Islet precursor cell (in vitro differentiated cells): ENCODE results near the gene YIPF3.
A peak's percentile ranks its signal among the peaks of the same experiment; 100 is the strongest.
"Not testable (repeated sequence)": the region's sequence is repeated elsewhere in the genome, so short reads cannot be mapped to it uniquely, and the experiment has no call there.

Experiments
- DNase-seq: peaks from one replicate; pipeline ENCODE4 v3.0.0-alpha.2; 2018

Gene YIPF3

DNA sequence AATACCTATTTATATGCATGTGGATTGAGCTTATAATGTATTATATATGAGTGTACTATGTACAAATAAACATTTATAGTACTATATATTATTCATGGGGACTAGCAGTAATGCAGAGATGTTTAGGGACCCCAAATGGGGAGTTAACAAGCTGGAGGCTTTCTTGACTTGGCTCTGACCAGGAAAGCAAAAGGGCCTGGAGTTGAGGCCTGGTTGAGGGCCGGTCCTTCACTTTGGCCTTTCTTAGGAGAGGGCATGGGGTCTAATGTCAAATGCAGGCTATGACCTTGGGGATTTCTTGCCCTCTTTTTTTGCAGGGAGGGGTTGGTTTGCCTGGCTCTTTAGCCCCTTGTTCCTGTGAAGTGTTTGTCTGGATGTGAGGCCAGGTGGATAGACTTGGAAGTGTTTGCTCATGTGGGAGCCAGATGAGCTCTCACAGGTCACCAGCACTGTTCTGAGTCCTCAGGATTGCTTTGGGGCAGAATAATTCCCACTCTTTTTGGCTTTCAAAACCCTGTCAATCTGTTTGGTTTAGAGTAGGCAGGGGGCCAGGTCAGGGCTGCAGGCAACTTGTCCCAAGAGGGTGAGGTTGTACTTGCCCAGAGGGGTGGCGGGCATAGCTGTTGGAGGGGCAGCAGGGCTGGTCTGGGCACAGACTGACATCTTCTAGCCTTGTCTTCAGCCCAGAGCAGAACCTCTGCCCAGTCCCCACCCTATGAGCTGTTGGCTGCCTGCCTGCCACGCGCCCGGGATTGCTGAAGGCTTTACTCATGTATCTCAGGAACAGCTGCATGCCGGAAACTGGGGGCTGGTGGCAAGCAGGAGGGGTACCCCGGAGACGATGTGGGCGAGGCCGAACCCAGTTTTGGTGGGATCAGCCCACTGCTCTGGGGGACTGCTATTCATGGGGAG is 24.7 kb downstream of the YIPF3 start:
- no peak for DNase-seq

DNA sequence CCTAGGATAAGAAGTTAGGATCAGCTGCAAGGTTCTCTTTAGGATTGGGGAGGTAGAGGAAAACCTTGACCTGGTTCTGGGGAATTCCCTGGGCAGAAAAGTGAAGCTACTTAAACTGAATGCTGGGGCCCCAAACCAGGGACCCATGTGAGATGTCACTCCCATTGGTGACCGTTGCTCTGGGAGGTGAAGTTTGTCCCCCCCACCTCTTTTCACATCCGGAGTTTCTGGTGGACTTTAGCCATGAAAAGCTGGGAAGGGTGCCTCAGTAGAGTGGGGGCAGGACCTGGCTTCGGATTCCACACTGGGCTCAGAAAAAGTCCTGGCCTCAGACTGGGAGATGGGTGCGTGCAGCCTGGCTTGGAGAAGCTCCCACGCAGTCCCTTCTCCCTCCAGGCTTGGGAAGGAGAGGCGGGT is 26.2 kb downstream of the YIPF3 start:
- DNase-seq = no peak

DNA sequence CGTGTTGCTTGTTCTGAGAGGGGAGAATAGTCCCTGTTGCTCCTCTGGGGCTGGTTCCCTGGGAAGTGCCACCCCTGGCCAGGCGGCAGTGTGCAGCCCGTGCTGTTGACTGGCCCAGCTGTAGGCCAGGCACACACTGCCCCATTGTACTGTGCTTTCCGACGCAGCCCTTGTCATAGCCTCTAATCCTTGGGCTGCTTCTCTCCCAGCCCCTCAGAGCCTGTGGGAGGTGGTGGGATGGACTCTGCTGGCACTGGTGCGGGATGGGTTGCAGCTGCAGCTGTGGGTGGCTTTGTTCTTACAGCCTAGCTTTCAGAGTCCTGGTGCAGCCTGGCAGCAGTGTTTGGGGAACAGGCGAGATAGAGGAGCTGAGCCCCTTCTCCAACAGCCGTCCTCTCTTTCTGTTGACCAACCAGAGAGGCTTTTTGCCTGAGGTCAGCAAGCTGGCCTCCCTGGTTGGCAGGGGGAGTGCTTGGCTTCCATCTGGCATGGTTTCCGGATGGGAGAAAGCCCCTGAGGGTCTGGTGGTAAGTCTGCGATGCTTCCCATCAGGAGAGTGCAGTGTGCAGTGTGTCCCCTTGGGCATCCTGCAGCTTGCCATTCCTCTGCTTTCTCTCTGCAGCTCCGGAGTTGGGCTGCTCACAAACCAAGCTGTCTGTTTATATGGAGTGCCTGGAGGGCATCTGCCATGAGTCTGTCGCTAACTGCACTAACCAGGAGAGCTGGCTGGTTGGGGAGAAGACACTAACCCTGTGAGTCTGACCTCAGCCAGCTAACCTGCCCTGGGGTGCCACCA is 27.3 kb downstream of the YIPF3 start:
- peak; percentile 80 for DNase-seq

DNA sequence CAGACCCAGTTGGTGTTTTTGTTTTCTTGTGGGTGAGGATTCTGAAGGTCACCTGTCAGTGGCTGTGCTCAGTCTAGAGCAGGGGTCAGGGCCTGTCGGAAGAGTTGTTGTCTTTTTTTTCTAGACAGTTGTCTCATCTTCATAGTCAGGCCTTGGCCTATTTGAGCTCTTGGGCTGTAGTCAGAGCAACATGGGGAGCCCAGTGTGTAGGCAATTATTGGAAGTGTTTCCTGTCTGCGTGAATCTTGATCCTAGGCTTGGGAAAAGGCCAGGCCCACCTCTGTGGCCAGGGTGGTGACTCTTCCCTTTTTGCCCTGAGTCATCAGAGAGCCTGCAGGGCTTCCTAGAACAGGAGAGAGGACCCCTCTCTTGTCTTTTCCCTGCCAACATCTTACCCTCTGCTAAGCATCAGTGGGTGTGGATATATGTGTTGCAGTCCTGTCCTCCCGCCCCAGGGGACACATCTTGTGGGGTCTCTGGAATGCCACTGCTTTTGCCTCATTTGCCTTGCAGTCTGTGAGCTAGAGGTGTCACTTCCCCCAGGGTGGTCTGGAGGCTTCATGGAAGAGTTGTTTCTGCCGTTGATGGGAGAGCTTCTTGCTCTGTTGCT is 28.0 kb downstream of the YIPF3 start:
- peak; percentile 79 for DNase-seq

DNA sequence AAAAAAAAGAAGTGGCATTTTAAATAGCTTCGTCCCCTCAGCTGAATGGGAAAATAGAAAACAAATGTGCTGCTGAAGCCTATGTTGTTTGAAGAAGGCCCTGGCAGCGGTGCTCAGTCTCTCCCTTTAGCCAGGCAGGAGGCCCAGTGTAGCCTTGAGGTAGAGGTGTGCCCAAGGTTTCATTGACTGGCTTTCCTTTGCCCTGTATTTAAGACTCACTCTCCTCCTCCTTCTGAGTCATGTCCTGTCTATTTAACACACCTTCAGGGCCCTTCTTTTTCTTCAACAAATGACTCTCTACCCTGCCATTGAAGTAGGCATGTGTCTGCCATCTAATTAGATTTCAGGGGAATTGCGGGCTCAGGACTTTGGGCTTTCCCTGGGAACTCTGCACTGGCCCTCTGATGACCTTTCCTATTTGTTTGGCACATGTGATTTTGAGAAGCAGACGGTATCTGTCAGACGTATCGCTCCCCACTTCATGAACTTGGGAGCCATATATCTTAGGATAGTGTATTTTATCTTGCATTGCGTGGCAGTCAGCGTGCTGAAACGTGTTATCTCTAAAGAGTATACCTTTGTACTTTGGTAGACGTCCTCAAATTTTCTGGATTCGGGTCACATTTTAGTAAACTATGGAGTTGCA is 35.0 kb downstream of the YIPF3 start:
- DNase-seq = no peak

DNA sequence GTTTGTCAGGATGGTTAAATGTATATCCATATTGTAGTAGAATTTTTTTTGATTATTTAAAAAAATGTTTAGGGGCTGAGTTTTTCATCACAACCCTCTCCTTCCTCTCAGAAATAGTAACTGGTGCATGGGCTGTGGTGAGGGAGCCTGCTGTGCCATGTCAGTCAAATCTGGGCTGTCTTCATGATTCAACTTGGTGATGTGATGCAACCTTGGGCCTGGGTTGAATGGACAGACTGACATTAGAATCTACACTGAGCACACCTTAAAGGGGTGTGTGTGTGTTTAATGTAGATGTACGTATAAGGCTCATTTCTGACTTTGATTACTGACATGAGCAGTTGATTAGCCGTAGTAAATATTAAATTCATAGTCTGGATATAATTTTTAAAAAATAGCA is 35.7 kb downstream of the YIPF3 start:
- no peak for DNase-seq

DNA sequence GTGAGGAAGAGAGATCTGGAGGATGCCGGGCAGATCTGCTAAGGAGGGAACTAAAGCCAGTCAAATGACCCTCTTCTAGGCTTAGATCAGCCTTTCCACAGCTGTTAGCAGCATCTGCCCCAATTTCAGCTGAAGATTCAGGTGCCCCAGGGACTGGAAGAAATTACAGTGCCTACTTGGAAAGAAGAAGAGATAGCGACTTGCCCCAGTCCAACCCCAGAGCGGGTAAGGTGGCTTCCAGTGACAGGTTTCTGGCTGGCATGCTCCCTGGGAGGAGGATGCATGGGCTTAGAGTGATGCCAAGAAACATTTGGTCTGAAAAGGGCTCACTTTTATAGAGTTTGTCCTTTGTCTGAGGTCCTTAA is 38.7 kb downstream of the YIPF3 start:
- DNase-seq = no peak

DNA sequence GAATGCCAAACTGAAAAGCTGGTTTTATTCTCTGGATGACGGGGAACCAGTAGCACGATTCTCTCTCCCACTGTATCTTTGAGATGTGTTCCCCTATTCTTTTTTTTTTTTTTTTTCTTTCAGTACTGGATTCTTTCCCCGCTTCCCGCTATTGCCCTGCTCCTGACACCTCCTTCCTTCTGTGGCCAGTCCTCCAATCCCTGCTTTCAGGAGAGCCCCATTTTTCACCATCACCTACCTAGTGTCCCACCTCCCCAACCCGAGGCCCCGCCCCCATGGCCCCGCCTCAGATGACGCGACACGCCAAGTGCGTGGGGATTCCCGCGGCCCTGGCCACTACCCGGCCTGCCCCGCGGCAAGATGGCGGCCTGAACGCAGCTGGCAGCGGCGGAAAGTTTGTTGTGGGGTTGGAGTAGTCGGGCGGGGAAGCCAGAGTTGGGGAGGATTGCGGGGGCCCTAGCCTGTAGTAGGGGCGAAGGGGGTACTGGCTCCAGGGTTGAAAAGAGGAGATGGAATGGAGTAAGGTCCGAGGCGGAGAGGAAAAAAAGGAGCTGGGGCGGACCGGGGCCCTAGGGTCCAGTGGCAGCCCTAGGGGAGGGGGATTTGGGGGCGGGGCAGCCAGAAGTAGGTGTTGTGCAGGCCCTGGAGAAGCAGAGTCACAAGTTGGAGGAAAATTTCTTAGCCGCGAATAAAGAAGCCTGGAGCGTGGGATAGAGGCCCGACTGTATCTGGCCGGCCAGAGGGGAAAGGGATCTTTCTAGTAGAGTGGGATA is 39.3 kb downstream of the YIPF3 start, which contains the start of gene TJAP1:
TSS of gene TJAP1 (plus strand) at position 336 of the 773 bp plus-strand sequence. CDS start 21,432 bp downstream, outside the sequence.
- peak; percentile 95 for DNase-seq

DNA sequence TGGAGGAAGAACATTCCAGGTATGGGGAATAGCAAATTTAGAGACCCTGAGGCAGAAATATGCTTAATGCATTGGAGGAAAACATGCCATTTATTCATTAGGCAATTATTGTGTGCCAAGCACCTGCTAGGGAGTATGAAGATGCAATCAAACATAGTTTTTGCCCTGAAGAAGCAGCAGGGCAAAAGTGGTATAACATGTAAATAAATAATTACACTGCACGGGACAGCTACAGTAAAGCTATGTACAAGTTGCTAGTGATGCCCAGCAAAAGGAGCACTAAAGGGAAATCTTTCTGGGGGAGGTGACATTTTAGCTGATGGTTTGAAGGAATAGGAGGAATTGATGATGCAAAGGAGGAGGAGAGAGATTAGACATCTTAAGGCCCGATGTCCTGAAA is 40.0 kb downstream of the YIPF3 start:
- no peak for DNase-seq

DNA sequence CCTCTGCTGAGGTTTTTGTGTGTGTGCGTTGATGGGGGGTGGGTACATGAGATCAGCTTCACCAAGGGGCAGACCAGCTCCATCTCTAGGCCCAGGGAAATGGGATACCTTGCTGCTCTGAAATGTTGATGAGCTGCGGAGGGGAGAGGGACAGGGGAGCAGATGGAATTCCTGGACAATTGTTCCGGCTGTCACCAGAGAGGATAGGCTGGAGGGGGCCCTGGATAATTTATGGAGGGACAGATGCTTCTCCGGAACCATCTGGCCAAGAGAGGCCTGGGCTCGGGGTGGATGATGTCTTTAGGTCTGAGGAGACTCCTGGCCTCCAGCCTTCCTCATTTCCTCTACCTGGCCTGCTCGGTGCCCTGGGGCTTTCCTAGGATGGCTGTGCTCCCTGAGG is 41.2 kb downstream of the YIPF3 start:
- no peak for DNase-seq

DNA sequence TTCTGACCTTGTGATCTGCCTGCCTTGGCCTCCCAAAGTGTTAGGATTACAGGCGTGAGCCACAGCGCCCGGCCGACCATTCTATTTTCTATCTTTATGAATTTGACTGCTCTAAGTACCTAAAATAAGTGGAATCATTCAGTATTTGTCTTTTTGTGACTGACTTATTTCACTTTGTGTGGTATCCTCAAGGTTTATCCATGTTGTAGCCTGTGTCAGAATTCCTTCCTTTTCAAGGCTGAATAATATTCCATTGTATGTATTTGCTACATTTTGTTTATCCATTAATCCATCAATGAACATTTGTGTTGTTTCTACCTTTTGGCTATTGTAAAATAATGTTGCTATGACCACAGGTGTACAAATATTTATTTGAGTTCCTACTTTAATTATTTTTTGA is 44.2 kb downstream of the YIPF3 start:
- no peak for DNase-seq

DNA sequence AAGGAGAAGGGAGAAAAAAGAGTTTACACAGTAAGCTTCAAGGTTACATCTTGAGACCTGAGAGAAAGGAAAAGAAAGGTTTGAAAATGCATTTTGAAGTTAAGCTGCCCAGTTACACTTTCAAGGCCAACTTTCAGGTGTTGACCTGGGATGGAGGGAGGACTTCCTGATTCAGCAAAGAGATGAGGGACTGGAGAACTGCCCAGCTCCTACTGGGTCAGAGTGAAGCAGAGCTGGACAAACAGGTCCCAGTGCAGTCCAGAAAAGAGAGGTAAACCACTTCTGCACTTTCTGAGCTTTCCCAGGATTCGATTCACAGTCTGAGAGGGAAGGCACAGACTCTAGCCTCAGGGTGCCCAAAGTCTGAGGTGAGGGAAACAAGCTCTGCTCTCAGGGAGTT is 45.3 kb downstream of the YIPF3 start:
- DNase-seq = no peak

DNA sequence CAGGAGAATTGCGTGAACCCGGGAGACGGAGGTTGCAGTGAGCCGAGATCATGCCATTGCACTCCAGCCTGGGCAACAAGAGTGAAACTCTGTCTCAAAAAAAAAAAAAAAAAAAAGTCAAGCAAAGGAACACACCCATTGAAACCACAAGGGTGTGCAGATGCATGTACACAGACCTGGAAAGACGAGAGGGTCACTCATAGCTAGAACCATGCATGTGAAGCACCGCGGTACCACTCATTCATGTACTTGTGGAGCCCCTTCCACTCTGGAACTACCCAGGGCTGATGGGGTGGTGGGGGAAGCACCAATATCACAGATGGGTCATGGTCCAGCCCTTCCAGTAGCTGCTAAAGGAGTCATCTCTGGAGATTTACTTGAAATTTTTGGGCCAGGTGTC is 46.8 kb downstream of the YIPF3 start:
- no peak for DNase-seq

DNA sequence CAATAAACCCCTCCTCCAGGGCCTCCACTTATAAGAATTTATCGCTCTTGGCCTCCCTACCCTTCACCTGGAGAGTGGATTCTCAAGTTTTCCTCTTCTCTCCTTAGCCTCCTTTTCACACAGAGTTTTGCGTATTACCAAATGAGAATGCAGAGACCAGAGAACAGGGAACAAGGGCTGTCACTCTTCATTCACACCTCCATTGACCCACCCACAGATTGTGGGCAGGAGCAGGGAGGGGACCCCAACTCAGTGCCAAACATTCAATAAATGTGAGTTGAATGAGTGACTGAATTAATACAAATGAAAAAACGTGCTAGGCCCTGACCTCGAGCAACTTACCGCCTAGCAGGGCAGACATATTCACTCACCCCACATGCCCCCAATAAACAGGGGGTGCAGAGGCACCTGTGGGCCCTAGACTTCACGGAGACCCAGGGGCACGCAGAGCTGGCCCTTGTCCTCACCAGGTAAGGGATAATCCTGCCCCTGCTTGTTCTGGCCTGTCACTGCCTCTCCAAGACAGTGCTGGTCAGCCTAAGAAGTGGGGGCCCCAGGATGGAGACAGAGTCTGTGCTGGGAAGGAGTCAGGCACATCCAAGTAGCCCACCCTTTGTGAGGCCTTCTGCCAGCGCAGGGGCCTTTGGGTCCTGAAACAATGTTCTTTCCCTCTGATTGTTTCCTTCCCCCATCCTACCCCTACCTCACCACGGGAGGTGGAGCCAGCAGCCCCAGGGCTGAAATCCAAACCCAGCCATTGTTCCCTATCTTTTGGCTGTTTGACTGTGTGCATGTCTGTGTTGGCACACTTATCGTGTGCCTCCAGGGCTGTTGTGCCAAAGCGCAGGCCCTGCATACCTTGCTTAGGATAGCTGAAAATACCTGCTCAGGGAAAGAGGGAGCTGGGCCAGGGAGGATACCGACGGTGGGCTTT is 47.7 kb downstream of the YIPF3 start:
- no peak for DNase-seq

DNA sequence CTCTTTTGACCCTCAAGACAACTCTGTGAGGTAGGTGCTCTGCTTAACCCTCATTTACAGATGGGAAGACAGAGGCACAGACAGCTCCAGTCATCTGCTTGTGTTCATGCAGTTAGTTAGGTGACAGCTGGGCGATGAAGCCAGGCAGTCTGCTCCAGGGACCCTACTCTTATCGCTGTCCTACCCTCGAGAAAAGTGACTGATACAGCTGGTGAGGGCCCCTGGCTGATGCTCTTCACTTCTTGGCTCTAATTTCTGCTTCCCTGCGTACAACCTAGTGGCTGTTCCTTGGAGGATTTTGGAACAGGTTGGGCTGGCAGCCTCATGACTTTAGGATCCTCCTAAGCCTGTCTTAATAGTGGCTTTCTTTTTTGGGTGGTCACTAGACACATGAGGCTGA is 48.5 kb downstream of the YIPF3 start:
- no peak for DNase-seq

DNA sequence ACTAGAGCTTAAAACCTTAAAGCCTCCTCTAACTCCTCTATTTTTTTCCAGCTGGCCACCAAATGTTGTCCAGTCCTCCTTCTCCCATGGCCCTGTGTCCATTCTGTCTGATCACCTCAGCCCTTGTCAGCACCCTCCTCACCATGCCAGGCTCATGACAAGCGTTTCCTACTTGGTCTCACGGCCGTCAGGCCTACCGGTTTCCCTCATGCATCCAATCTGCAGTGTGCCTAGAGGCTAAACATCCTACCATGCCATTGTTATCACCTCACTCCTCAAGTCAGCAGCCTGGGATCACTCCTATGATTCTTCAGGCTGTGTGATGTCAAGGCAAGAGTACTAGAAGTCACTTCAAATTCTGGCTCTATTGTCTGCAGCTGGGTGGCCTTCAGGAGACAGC is 49.0 kb downstream of the YIPF3 start:
- no peak for DNase-seq

DNA sequence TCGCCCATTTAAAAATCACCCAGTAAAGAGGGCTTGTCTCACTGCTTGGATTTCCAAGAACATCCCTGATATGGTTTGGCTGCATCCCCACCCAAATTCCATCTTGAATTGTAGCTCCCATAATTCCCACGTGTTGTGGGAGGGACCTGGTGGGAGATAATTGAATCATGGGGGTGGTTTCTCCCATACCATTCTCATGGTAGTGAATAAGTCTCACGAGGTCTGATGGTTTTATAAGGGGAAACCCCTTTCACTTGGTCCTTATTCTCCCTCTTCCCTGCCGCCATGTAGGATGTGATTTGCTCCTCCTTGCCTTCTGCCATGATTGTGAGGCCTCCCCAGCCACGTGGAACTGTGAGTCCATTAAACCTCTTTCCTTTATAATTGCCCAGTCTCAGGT is 49.5 kb downstream of the YIPF3 start:
- not testable (repeated sequence) for DNase-seq

DNA sequence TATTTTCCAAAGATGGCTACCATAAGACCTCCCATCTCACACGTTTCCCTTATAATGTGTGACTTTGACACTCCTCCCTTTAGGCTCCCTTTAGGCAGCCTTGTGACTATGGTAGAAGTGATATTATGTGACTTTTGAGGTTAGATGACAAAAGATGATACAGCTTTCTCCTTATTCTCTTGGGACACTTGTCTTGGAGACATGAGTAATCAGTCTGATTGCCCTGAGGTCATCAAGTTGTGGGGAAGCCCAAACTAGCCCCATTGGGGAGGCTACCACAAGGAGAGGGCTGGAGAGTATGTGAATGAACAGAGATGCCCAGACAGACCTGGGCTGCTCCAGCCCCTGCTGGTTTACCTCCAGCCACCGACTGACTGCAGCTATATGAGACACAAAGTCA is 50.8 kb downstream of the YIPF3 start:
- no peak for DNase-seq

DNA sequence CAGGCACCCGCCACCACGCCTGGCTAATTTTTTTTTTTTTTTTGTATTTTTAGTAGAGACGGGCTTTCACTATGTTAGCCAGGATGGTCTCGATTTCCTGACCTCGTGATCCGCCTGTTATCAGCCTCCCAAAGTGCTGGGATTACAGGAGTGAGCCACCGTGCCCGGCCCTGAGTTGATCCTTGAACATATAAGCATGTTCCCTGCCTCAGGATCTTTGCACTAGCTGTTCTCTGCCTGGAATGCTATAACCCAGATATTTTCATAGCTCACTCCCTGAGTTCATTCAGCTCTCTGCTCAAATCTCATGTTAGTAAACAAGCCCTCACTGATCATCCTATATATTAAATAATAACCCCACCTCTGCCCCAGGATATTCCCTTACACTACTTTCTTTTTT is 52.4 kb downstream of the YIPF3 start:
- no peak for DNase-seq

DNA sequence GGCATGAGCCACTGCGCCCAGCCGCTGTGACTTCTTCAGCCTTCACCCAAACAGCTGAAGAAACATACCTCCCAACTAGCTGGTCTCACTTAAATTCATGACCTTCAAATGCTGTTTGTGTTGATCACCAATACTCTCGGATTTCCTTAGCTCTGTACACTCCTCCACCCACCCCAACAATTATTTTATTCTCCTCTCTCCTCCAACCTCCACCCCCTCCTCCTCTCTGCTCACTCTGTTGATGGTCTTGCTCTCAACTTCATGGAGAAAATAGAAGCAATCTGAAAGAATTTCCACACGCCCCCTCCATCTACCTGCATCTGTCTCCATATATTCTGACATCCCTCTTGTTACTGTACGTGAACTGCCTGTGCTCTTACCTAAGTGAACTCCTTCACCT is 54.8 kb downstream of the YIPF3 start:
- no peak for DNase-seq
